GM19397 (cell line): ENCODE results near the gene ABHD15.

Experiments
- ATAC-seq: cut with Tn5 transposase; IDR thresholded peaks from one replicate; pipeline ENCODE4 v1.9.1; 2021; ENCODE audit warnings: mild to moderate bottlenecking, moderate library complexity; ENCODE audit not compliant: unreplicated experiment

Gene ABHD15

GRCh38 chr17:29566473-29567303 lies at the start of gene ABHD15:
ABHD15 (minus strand) TSS chr17:29567037; CDS start chr17:29566966, 71 bp downstream.
- peak; percentile 23 for ATAC-seq

- ATAC-seq: peak; percentile 61
These were observed 48.9 kb upstream of the ABHD15 start for GRCh38 chr17:29615492-29616299.

GRCh38 chr17:29615048-29615385 lies 48.2 kb upstream of the ABHD15 start:
- ATAC-seq: no peak

- no peak for ATAC-seq
These were observed 47.7 kb upstream of the ABHD15 start for GRCh38 chr17:29614349-29615047.

DNA sequence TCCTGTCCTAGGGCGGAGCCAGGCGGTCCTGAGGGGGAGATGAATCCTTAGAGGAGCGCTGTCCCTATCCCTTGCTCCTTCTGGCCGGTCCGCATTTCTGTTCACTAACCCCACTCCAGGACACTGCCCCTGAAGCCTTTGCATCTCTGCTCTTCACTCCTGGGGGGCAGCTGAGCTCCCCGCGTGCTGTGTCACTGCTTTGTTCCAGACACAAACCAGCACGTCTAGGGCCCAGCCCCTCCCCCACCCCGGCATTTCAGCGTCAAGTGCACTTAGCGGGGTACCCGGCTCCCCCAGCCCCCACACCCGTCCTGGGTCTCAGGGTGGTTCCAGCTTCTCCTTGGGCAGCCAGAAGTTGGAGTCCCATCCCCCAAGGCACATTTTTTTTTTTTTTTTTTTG lies 47.0 kb upstream of the ABHD15 start:
- no peak for ATAC-seq

- no peak for ATAC-seq
These were observed 46.6 kb upstream of the ABHD15 start for GRCh38 chr17:29613352-29613837.

DNA sequence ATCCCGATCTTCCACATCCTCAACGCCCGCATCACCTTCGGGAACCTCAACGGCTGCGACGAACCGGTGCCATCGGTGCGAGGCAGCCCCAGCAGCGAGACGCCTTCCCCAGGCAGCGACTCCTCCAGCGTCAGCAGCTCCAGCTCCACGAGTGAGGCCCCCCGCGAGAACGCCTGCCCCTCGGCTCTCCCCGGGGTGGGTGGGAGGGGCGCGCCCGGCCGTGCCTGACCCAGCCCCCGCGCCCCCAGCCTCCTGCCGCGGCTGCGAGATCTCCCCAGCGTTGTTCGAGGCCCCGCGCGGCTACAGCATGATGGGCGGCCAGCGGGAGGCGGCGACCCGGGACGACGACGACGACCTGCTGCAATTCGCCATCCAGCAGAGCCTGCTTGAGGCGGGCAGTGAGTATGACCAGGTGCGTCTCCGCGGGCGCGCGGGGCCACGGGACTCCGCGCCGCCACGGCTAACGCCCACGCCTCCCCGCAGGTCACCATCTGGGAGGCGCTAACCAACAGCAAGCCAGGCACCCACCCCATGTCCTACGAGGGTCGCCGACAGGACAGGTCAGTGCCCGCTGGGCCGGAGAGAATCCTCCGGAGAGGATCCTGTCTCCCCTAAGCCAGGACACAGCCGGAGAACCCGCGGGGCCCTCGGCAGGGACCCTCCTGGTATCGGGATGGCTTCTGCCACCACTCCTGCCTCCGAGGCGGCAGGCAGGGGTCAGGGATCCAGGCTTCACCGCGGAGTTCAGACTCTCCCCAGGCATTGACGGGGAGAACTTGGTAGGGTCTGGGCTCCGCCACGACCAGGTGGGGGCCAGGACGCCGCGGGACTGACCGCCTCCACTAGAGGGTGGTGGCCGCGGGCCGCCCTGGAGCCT lies 45.8 kb upstream of the ABHD15 start:
- ATAC-seq: no peak

- no peak for ATAC-seq
These were observed 45.2 kb upstream of the ABHD15 start for GRCh38 chr17:29612094-29612403.

DNA sequence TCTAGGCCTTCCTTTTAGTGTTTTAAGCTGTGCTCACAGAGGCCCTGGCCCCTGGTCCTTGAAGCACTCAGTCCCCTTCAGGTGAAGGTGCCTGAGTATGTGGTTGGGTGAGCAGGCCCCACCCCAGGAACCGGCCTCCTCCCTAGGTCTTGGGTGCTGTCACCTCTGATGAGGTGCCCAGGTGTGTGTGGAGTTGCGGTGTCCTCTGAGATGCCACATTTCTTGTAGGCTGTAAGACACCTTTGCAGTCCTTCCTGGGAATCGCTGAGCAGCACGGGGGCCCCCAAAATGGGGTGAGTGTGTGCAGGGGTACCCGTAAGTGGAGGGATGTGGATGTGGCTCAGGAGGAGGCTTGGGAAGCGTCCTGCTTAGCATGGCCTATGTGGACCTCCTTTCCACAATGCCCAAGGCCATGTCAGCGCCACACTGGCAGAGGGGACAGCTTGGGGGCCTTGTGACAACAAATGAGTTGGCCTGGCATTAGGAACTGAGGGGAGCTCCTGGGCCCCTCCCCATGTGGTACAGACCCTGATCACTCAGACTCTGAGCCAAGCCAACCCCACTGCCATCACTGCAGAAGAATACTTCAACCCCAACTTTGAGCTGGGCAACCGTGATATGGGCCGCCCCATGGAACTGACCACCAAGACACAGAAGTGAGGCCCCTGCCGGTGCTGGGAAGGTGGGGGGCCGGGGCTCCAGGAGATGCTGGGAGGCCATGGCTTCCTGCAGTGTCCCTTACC lies 44.7 kb upstream of the ABHD15 start:
- ATAC-seq: no peak

DNA sequence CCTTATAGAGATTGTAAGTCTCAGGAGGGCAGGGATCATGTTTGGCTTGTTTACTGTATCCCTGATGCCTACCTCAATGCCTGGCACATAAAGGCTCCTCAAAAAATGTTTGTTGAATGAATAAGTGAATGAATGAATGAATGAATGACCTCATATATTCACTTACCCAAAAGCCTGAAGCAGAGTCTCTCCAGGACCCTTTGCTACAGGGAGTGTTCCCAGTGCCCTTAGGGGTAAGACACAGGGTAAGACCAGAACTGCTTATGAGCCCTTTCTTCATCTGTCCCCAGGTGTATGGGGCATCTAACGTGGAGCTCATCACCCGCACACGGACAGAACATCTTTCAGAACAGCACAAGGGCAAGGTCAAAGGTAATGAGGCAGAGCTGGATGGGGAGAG lies 43.6 kb upstream of the ABHD15 start:
- ATAC-seq: no peak

DNA sequence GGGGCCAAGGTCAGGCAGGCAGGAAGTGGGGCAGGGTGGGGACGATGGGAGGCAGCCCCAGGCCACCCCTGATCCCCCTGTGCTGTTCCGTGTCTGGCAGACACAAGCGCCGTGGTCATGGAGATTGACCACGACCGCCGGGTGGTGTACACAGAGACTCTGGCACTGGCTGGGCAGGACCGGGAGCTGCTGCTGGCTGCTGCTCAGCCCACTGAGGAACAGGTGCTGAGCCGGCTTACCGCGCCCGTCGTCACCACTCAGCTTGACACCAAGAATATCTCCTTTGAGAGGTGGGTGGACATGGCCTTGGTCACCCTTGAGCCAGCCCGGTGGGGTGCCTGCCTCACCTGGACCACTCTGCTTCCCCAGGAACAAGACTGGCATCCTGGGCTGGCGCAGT lies 42.1 kb upstream of the ABHD15 start:
- no peak for ATAC-seq

GRCh38 chr17:29607557-29608195 lies 40.8 kb upstream of the ABHD15 start:
- no peak for ATAC-seq

DNA sequence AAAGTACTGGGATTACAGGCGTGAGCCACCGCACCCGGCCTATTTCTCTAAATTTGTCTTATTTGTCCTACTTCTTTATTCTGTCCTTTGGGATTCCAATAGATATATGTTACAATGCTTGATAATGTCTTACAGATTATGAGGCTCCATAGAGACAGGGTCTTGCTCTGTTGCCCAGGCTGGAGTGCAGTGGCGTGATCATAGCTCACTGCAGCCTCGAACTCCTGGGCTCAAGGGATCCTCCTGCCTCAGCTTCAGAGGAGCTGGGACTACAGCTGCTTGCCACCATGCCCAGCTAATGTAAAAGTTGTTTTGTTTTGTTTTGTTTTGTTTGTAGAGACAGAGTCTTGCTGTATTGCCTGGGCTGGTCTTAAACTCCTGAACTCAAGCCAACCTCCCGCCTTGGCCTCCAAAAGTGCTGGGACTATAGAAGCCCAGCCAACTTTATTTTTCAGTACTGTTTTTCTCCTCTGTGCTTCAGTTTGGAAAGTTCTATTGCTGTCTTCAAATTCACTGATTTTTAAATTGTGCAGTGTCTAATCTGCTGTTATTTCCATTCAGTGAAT lies 36.4 kb upstream of the ABHD15 start:
- ATAC-seq: no peak

- ATAC-seq: no peak
These were observed 30.7 kb upstream of the ABHD15 start for GRCh38 chr17:29597361-29598172.

DNA sequence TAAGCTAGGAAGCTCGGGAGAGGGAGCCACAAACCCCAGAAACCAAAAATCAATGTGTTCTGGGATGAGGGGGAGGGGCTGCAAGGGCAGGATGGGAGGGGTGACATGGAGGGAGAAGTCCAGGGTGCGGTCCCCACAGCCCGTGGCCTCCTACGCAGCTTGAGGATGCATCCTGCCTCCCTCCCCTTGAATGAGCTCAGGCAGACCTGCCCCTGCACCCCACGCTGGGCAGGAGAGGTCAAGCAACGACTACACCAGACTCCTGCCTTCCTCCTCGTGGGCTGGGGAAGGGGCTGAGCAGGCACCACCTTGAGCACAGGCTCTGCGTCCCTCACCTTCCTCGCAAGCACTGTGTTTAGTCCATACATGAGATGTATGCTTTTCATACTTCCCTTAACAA lies 30.0 kb upstream of the ABHD15 start:
- no peak for ATAC-seq

DNA sequence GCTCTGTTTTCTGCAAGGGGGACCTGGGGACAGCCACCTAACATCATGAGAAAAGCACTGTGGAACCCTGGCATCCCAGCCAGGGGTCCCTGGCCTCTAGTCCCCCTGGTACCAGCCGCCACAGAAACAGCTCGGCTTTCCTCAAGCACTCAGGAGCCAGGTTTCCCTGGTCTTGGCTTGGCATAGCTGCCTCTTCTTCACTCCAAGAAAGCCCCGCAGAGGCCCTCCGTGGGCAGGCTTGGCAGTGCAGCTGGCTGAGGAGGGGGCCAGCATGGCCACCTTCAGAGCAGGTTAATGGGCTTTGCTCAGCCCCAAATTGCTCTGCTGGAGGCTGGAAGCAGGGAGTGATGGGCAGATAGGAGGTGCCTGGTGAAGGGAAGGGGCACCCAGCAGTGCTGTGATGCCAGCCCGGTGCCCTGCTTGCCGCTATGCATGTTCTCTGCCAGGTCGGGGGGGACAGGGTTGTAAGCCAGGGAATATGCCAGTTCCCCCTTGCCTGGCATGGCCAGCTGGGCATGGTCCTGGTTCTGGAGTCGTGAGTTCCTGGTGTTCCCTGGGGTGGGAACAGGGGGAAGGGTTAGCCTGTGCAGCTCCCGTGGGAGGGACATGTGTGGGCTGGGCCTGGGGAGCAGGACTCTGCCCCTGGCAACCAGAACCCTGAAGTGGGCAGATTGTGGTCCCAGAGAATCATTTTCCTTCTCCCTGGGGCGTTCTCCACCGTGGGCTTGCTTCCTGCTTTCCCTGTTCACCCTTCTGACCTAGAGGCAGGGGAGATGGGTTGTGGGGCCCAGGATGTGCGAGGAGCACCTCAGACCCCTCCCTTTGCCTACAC lies 29.3 kb upstream of the ABHD15 start:
- ATAC-seq: no peak
